Nucleus accumbens (tissue), 56 donors: ENCODE results near the gene DDX51.

Experiments used
- DNase-seq, 56 donors: peaks; one replicate each; lab custom pipeline; 2025; lab: John Stamatoyannopoulos, UW

DDX51 gene

GRCh38 chr12:132155771-132156572, 11.9 kb upstream of the DDX51 start:
- no peak for DNase-seq

GRCh38 chr12:132154941-132155770, 11.0 kb upstream of the DDX51 start:
- DNase-seq = no peak

GRCh38 chr12:132154341-132154761, 10.2 kb upstream of the DDX51 start:
- no peak for DNase-seq

GRCh38 chr12:132153501-132154340, 9.6 kb upstream of the DDX51 start:
- peak in 29 of 56 donors; percentile 4 to 68 (median 26) for DNase-seq

GRCh38 chr12:132152953-132153352, 8.8 kb upstream of the DDX51 start:
- no peak for DNase-seq

GRCh38 chr12:132152411-132152821, 8.3 kb upstream of the DDX51 start:
- no peak for DNase-seq

GRCh38 chr12:132151766-132152410, 7.8 kb upstream of the DDX51 start:
- DNase-seq = no peak

- no peak for DNase-seq
Observed at GRCh38 chr12:132151145-132151765, 7.1 kb upstream of the DDX51 start.

- DNase-seq = no peak
Observed at GRCh38 chr12:132150780-132151144, 6.6 kb upstream of the DDX51 start.

- DNase-seq = peak in 4 of 56 donors; percentile 5 to 46 (median 31)
Observed at GRCh38 chr12:132149526-132149925, 5.4 kb upstream of the DDX51 start.

GRCh38 chr12:132148368-132149045, 4.4 kb upstream of the DDX51 start:
- DNase-seq = no peak

GRCh38 chr12:132147423-132148367, 3.6 kb upstream of the DDX51 start:
- no peak for DNase-seq

- no peak for DNase-seq
Observed at GRCh38 chr12:132146772-132147422, 2.8 kb upstream of the DDX51 start.

GRCh38 chr12:132146098-132146497, 2.0 kb upstream of the DDX51 start:
- no peak for DNase-seq

- DNase-seq = no peak
Observed at GRCh38 chr12:132145334-132145733, 1.2 kb upstream of the DDX51 start.

- peak in 1 of 56 donors; percentile 34 for DNase-seq
Observed at GRCh38 chr12:132144810-132145168, 670 bp upstream of the DDX51 start.

GRCh38 chr12:132143336-132144071, 615 bp downstream of the DDX51 start:
- DNase-seq = peak in 8 of 56 donors; percentile 12 to 55 (median 42)
